Left forelimb (tissue), 1 donor: ENCODE data around the gene HIRA.
"Not testable (repeated sequence)": the region's sequence is repeated elsewhere in the genome, so short reads cannot be mapped to it uniquely, and the experiment has no call there.

Source experiments
- DNase-seq: peaks from one replicate; pipeline ENCODE4 v3.0.0-alpha.2; 2018; ENCODE audit warnings: low spot score

HIRA gene

GRCh38 chr22:19385221-19385906 is 46.2 kb downstream of the HIRA start:
- DNase-seq, result no peak

- no peak for DNase-seq
Measured at GRCh38 chr22:19383292-19383691, 48.2 kb downstream of the HIRA start.

GRCh38 chr22:19382240-19382639 is 49.3 kb downstream of the HIRA start:
- no peak for DNase-seq

GRCh38 chr22:19378344-19378674 is 53.2 kb downstream of the HIRA start:
- no peak for DNase-seq

GRCh38 chr22:19377565-19378343 is 53.8 kb downstream of the HIRA start:
- DNase-seq, result no peak

DNA sequence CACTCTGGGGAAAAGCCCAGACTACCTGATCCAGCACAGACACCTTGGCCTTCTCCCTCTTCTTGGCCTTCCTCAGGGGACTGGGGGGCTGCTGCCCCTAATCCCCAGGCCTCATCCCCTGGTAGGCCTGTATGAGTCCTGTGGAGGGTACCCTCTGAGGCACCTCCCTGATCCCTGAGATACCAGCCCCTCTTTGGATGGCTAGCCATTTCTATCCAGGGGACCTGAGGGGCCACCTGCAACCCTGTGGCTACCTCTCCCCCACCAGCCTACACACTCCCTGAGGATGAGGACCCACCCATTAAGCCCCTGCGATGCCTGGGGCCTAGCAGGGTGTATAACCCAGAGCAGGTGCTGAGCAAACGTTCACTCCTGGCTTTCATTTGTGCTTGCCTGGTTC is 54.6 kb downstream of the HIRA start:
- no peak for DNase-seq

- no peak for DNase-seq
Measured at GRCh38 chr22:19376247-19376646, 55.3 kb downstream of the HIRA start.

DNA sequence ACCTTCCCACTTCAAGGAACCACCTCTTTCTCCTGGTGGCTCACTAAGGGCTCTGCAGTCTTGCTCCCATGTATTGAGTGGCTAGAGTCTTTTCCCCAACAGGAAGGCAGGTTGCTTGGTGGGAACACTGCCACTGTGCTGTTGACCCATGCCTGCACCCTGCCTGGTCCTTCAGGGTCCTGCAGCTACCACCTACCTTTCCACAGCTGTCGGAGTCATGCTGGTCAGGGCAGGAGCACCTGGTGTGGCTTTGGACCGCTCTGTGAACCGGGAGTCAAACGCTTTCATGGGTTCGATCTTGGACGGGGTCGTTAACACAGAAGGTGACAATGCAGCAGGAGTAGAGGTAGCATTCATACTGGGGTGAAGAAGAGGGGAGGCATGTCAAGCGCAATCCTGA is 56.1 kb downstream of the HIRA start:
- no peak for DNase-seq

GRCh38 chr22:19374410-19374809 is 57.1 kb downstream of the HIRA start:
- DNase-seq, result no peak

DNA sequence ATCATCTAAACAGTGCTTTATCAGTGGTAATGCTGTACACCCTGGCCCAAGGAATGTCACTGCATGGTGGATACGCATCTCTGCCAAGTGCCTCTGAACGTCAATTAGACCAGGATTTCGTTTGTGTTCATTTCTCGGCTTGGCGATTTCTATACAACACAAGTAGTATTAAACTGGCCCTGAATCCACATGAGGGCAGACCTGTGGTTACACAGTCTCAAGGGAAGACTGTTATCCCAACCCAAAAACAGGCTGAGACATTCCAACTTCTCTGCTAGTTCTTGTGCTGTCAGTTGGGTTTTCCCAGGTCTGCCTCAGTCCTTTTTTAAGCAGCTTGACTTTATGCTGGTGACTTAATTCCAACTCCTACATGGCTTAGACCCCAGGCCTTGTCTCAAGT is 58.1 kb downstream of the HIRA start:
- DNase-seq, result no peak

- DNase-seq, result no peak
Measured at GRCh38 chr22:19371893-19372292, 59.6 kb downstream of the HIRA start.

- no peak for DNase-seq
Measured at GRCh38 chr22:19368876-19369275, 62.7 kb downstream of the HIRA start.

DNA sequence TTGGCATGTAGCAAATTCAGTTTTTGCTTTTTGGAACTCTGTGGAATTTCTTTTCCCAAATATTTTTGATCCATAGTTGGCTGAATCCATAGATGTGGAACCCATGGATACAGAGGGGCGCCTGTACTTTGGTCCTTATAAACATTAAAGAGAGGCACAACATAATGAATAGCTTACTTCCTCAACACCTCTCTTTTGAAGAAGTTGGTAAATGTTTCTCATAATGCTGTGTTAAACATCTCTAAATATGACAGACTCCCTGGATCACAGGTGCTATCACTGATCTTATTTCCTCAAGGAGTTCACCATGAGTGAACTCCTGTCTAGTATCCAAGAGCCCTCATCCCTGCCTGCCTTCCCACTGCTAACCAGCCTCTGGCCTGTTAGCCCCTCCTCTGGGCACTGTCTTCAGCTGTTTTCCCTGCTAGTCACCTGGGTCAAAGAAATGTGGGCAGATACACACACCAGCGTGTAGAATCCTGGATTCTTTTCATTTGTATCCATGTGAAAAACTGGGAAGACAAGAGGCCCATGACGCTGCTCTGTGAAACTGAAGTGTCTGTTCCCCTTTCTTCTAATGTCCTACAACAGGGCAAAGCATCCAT is 63.7 kb downstream of the HIRA start:
- no peak for DNase-seq

GRCh38 chr22:19363541-19363940 is 68.0 kb downstream of the HIRA start:
- DNase-seq, result not testable (repeated sequence)

GRCh38 chr22:19361501-19362103 is 69.9 kb downstream of the HIRA start:
- DNase-seq, result no peak

DNA sequence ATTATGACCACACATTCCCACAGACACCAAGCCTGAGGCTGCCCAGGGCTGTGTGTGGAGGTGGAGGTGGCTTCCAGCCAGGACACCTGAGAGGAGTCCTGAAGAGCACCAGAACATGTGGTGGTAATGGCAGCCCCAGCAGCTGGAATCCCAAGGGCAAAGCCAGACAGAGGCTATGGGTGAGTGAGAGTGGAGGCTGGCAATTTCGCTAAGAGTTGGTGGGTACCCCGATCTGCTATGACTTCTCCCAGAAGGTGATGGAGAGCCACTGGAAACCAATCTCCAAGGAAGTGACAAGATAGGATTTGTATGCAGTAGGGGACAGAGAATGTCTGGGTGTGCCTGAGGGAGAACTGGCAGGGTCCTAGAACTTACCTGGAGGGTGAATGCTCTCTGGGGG is 70.7 kb downstream of the HIRA start:
- no peak for DNase-seq

- DNase-seq, result no peak
Measured at GRCh38 chr22:19360300-19360792, 71.2 kb downstream of the HIRA start.

DNA sequence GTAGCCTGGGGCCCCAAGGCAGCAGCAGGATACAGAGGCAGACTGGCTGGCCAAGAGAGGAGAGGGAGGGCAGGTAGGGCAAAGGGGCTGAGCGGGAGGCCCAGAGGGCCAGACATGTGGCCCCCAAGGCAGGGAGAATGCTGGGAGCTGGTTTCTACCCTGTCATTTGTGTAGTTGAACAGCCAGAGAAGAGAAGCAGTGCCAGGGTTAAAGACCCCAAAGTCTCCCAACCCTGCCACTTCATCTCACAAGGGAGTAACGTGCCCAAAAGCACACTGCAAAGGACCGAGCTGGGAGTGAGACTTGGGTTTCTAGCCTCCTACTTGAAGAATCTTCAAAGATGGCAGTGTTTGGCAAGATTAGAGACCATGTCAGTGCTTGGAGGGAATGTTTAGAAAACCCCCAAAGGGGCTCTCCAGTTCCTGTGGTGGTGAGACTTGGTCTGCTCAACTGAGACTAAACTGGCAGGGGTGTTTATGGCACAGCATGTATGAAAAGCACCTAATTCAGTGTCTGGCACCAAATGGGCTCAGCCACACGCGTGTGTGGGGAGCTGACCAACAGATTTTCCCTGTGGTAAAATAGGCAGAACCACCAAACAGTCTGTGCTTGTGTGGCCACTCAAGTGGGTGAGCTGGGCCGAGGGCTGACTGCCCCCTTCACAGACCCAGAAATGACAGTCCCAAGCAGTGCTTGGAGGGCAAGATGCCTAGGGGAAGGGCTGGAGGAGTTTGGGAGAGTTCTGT is 71.8 kb downstream of the HIRA start:
- no peak for DNase-seq

DNA sequence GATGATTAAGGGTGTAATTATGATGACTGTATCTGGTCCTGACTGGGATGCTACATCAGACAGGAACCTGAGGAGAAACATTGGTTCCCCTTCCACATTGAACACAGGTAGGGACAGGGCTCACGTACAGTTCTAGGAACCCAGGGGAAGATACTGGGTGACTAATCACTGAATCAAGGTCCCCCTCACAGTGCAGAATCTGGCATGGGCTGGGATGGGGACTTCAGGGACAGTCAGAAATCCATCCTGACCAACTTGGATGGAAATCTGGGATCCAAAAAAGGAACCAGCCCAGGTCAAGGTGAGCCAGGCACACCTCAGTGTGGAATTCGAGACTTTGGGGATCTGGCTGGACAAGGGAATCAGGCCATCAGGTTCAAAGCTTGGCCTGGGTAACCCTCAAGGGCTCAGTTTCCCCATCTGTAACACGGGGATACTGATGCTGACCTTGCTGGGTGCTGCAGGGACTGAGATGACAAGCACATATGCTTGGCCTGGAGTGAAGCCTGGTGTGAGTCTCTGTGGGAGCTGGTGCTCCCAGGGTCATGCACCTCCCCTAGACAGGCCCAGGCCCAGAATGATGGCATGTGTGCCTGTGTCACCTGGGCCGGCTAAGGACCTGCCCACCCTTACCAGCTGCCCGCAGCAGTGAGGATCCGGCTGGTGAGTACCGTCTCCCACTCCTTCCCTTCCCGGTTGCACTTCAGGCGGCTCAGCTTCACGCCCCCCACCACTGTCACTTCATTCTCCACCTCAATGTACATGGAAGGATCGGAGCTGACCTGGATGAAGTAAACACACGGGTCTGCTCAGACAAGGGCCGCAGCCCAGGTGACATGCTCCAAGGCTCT is 72.6 kb downstream of the HIRA start:
- DNase-seq, result no peak

- DNase-seq, result no peak
Measured at GRCh38 chr22:19358195-19358594, 73.3 kb downstream of the HIRA start.
